ENCODE data around the gene TBR1. TPM values are rescaled to one million over a fixed set of nuclear protein-coding genes. Genes with fewer than 3 reads are reported as not detected.

Gene TBR1
- total RNA-seq (ENCODE audit: low replicate concordance), result not detected in 2 replicates

DNA sequence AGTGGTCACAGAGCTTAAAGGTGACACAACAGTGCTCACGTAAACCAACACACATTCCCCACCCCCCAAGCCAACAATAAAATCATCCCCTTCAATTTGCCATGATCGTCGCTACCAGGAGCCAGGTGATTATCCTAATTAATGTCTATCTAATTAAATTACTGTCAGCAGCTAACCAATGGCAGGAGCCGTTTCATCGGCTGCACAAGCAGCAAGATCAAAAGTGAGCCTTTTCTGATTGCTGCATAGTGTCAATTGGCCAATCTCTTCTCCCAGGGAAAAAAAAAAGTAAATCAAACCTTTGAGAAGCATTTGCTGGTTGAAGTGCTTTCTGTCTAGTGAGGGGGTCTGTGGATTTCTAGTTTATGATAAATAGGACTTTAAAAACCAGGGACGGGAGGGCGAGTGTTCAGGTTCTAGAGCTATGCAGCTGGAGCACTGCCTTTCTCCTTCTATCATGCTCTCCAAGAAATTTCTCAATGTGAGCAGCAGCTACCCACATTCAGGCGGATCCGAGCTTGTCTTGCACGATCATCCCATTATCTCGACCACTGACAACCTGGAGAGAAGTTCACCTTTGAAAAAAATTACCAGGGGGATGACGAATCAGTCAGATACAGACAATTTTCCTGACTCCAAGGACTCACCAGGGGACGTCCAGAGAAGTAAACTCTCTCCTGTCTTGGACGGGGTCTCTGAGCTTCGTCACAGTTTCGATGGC, at the start of gene TBR1:
Gene TBR1 (plus strand): TSS at position 311 of the 721 bp plus-strand sequence. CDS start 114 bp downstream, at position 425.

Other genes starting within 250 kb of the TBR1 start
- gene PSMD14, start 107.9 kb upstream of the TBR1 start, total RNA-seq (ENCODE audit: low replicate concordance), result 58.4 and 74.4 TPM in 2 replicates
- gene SLC4A10, start 208.1 kb downstream of the TBR1 start, total RNA-seq (ENCODE audit: low replicate concordance), result not detected in 2 replicates